ENCODE results near the gene SNAPC2.

SNAPC2 gene

DNA sequence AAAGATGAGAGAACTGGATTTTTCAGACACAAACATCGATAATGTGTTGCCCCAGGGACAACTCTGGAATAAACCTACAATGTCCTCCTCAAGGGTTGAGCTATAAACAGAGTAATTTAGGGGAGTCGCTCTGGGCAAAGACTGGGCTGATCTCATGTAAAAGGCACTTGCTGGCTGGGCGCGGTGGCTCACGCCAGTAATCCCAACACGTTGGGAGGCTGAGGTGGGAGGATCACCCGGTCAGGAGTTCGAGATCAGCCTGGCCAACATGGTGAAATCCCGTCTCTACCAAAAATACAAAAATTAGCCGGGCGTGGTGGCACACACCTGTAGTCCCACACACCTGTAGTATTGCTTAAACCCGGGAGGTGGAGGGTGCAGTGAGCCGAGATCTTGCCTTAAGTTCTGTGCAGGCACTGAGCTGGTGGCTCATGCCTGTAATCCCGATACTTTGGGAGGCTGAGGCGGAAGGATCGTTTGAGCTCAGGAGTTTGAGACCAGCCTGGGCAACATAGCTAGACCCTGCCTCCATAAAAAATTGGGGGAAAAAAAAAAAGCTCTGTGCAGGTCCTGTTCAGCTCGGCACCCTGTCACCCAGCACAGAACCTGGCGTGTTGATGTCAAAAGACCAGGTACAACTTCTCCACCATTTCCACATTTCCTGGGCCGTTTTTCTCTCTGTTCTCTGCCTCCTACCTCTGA lies 21.9 kb downstream of the SNAPC2 start:
- TF ChIP-seq, protein P1, sequence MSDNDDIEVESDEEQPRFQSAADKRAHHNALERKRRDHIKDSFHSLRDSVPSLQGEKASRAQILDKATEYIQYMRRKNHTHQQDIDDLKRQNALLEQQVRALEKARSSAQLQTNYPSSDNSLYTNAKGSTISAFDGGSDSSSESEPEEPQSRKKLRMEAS (IDR thresholded peaks at IDR 0.05; ENCODE audit: low read depth, low read length): no peak
- TF ChIP-seq MYC (IDR thresholded peaks at IDR 0.05; ENCODE audit: low read depth, low read length) (no peak), POLR2A (IDR thresholded peaks at IDR 0.05; ENCODE audit: extremely low read depth, insufficient read length) (no peak)
- TF ChIP-seq, protein P2, sequence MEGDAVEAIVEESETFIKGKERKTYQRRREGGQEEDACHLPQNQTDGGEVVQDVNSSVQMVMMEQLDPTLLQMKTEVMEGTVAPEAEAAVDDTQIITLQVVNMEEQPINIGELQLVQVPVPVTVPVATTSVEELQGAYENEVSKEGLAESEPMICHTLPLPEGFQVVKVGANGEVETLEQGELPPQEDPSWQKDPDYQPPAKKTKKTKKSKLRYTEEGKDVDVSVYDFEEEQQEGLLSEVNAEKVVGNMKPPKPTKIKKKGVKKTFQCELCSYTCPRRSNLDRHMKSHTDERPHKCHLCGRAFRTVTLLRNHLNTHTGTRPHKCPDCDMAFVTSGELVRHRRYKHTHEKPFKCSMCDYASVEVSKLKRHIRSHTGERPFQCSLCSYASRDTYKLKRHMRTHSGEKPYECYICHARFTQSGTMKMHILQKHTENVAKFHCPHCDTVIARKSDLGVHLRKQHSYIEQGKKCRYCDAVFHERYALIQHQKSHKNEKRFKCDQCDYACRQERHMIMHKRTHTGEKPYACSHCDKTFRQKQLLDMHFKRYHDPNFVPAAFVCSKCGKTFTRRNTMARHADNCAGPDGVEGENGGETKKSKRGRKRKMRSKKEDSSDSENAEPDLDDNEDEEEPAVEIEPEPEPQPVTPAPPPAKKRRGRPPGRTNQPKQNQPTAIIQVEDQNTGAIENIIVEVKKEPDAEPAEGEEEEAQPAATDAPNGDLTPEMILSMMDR (IDR thresholded peaks at IDR 0.05; ENCODE audit: low read depth, low read length): no peak
- H3K4me3 ChIP-seq (ENCODE audit: low read depth, low read length): peak overlapping the region; percentile 99
- DNase-seq (ENCODE audit: low read depth): no peak

DNA sequence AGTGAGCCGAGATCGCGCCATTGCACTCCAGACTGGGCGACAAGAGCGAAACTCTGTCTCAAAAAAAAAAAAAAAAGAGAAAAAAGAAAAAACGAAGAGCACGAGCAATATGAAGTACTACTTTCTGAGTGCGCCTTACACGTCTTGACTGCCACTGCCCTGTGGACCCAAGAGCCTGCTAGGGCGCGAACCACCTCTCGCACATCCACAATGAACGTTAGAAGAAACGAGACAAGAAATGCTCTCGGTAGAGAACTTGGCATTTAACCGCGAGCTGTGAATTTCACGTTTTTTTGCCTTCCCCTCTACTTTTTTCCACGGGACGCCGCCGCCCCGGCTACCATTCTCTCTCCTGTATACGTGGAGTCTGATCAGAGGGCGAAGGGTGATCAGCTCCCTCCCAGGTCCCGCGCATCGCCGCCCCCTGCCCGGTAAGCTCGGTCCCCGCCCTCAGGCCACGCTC lies 22.9 kb downstream of the SNAPC2 start:
- TF ChIP-seq, protein P1 (IDR thresholded peaks at IDR 0.05; ENCODE audit: low read depth, low read length): no peak
- TF ChIP-seq POLR2A (IDR thresholded peaks at IDR 0.05; ENCODE audit: extremely low read depth, insufficient read length) (no peak), MYC (IDR thresholded peaks at IDR 0.05; ENCODE audit: low read depth, low read length) (no peak)
- TF ChIP-seq, protein P2 (IDR thresholded peaks at IDR 0.05; ENCODE audit: low read depth, low read length): no peak
- peak overlapping the region; percentile 99 for H3K4me3 ChIP-seq (ENCODE audit: low read depth, low read length)
- DNase-seq (ENCODE audit: low read depth): no peak

DNA sequence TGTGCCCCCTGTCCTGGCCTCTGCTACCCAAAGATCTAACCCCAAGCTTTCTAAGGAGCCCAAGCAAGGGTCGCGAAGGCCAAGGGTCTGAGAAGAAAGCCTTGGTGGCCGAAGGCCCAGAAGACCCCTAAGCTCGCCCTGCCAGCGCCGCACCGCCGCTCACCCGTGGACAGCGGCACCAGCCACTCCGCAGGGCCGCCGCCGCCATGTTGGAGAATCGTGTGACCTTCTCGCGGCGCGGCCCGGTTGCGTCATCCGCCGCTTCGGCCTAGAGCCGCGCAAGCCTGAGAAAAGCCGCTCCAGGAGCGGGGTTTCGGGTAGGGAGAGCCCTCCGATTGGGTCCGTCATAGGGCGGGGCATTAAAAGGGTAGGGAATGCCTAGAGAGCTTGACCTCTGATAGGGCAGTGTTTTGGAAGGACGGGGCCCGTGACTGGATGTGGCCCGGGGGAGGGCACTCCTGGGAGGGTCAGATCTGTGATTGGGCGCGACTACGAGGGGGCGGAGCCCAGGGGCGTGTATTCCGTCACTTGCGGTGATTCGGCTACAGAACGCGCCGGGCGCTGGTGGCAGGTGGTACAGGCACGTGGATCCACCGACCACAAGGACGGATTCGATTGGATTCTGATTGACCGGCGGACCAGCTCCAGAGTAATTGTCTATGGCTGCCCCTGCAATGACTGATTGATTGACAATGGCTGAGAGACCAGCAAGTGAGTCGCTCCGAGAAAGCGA lies 23.5 kb downstream of the SNAPC2 start, which contains the start of gene TIMM44:
TSS of gene TIMM44 (minus strand) at position 223 of the 733 bp plus-strand sequence. CDS start at position 208, 15 bp downstream.
- peak; percentile 100 for DNase-seq (ENCODE audit: low read depth)
- peak within 1 kb of the TSS; percentile 99 for H3K4me3 ChIP-seq (ENCODE audit: low read depth, low read length)
- TF ChIP-seq, protein P1 (IDR thresholded peaks at IDR 0.05; ENCODE audit: low read depth, low read length): peak; percentile 98
- TF ChIP-seq MYC (IDR thresholded peaks at IDR 0.05; ENCODE audit: low read depth, low read length): peak; percentile 94; the same call in 1 of the 2 replicates
- peak; percentile 97 for TF ChIP-seq POLR2A (IDR thresholded peaks at IDR 0.05; ENCODE audit: extremely low read depth, insufficient read length)
- TF ChIP-seq, protein P2 (IDR thresholded peaks at IDR 0.05; ENCODE audit: low read depth, low read length): no peak

DNA sequence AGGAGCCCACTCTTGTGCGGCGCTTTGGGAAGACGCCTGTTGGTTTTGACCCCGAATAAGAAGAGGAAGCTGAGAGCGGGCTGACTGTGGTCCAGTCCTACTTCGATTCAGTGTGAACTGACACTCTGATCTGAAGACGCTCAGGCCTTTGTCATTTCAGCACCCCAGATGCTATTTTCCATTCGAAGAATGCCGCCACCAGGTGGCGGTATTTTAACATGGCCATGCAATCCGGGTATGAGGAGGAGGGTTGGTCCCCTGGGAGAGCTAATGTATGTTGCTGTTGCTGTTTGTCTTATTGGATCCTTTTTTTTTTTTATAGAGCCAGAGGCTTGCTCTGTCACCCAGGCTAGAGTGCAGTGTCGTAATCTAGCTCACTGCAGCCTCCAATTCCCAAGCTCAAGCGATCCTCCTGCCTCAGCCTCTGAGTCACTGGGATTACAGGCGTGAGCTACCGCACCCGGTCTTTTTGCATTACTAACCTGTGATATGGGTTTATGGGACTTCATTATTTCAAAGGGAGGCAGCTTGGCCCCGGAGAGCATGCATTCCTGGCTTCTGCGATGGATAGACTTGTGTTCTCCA lies 24.1 kb downstream of the SNAPC2 start:
- peak; percentile 99 for DNase-seq (ENCODE audit: low read depth)
- TF ChIP-seq, protein P2 (IDR thresholded peaks at IDR 0.05; ENCODE audit: low read depth, low read length): peak; percentile 78
- TF ChIP-seq, protein P1 (IDR thresholded peaks at IDR 0.05; ENCODE audit: low read depth, low read length): peak; percentile 50
- TF ChIP-seq MYC (IDR thresholded peaks at IDR 0.05; ENCODE audit: low read depth, low read length) (peak; percentile 45; the same call in 1 of the 2 replicates), POLR2A (IDR thresholded peaks at IDR 0.05; ENCODE audit: extremely low read depth, insufficient read length) (no peak)
- peak overlapping the region; percentile 85 for H3K4me3 ChIP-seq (ENCODE audit: low read depth, low read length)

DNA sequence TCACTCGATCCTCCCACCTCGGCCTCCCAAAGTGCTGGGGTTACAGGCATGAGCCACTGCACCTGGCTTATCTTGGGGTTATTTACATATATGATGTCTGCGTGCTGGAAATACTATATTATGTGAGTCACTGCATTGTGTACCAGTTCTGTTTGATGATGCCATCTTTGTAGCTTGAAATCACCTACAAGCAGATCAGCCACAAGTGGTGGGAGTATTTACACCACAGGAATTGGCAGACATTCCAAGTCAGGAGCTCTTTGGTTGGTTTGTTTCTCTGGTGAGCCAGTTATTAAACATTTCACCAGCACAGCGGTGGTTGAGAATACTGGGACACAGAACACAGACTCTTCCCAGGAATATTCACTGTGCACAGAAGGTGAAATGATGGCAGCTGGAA lies 27.8 kb downstream of the SNAPC2 start:
- TF ChIP-seq, protein P2 (IDR thresholded peaks at IDR 0.05; ENCODE audit: low read depth, low read length): no peak
- TF ChIP-seq MYC (IDR thresholded peaks at IDR 0.05; ENCODE audit: low read depth, low read length): no peak
- no peak for TF ChIP-seq POLR2A (IDR thresholded peaks at IDR 0.05; ENCODE audit: extremely low read depth, insufficient read length)
- DNase-seq (ENCODE audit: low read depth): no peak
- H3K4me3 ChIP-seq (ENCODE audit: low read depth, low read length): no peak overlapping the region

Measured in NB4 (cell line).